ENCODE measurements around the gene ZNF649.

The ZNF649 gene

DNA sequence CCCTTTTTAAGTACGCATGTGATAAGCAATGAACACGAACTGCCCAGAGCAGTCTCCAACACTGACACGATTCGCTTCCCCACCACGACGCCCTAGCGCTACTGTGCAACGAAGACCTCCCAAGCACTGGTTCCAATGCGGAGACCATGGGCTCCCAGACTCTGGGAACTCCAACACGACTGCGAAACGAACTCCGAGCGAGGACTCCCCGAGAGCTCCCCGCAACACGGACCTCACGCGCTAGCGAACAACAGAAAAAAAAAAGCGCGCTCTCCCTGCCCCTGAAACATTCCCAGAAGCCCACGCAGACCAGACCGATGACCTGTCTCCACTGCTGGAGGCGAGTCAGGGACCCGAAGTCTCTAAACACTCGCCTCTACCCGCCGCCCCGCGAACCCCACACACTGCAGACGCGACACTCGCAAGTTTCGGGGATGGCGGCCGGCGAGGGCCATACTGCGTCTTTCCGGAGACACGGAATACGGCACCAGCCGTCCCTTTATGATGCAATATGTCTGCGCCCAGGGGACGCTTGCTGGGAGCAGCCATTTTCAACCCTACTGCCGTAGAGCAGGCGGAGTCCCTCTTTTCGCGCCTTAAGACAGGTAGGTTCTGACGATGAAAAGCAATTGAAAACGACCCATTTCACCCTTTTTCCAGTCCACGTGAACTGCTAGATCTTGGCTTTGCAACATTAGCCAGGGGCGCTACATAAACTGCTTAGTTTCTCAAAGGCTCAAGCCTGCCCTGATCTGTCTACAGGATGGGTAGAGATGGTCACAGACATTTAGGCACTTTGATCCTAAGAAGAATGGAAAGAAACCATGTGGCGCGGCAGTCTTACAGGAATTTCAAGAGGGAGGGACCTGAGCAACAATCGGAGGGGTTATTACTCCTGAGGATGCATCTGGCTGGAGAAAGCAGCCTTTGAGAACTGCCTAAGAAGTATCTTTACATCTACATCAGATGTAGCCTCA is 17.0 kb downstream of the ZNF649 start, which contains the start of gene ZNF577:
Gene ZNF577, minus strand, starts transcription at position 430 of the 977 bp plus-strand sequence. CDS start 7,569 bp downstream, outside the sequence.
- peak; percentile 76 for DNase-seq

DNA sequence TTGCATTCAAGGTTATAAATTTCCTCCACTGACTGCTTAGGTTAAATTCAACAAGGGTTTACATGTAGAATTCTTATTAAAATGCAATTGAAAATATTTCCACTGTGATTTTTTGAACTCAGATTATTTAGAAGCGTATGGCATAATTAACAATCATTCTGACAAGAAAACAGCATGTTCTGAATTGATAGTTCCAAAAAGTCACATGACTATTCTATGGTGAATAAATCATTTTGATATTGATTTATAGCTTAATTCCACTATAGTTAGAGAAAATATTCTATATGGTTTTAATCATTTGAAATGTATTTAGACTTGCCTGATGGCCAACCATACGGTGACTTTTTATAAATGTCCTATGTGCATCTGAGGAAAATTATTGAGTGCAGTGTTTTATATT is 20.1 kb downstream of the ZNF649 start:
- no peak for DNase-seq

DNA sequence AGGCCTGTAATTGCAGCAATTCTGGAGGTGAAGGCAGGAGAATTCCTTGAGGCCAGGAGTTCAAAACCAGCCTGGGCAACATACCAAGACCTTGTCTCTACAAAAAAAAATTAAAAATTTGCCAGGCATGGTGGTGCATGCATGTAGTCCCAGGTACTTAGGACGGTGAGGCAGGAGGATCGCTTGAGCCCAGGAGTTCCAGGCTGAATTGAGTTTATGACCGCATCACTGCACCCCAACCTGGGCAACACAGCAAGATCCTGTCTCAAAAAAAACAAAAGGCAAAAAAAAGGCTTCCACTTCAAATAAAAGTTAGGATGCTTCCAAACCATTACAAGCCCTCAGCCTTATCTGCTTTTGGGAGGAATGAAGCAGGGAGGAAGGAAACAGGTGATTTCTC is 22.3 kb downstream of the ZNF649 start:
- no peak for DNase-seq

DNA sequence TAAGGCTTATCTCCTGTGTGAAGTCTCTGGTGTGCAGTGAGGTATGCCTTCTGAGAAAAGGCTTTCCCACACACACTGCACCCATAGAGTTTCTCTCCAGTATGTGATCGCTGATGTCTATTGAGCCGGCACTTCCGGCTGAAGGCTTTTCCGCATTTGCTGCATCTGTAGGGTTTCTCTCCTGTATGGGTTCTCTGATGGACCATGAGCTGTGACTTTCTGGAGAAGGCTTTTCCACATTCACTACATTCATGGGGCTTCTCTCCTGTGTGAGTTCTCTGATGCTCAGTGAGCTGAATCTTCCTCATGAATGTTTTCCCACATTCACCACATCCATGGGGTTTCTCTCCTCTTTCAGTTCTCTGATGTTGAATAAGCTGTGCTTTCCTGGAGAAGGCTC is 31.7 kb downstream of the ZNF649 start:
- no peak for DNase-seq

DNA sequence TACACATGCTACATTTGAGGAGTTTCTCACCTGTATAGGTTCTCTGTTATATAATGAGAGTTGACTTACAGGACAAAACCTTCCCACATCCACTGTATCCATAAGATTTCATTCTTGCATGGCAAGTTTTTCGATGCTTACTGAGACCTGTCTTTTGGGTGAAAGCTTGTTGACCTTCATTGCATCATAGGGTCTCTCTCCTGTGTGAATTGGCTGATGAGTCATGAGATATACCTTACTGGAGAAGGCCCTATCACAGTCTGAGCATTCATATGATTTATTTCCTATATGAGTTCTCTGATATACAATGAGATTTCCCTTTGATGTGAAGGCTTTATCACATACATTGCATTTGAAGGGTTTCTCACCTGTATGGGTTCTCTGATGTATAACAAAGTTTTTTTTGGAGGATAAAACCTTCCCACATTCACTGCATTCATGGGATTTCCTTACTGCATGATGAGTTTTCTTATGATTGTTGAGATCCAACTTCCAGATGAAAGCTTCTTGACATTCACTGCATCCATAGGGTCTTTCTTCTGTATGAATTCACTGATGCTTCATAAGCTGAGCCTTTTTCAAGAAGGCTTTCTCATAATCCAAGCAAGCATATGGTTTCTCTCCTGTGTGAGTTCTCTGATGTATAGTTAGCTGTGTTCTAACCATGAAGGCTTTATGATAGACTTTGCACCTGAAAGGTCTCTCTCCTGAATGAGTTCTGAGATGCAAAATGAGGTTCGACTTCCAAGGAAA is 42.8 kb downstream of the ZNF649 start:
- no peak for DNase-seq

All from GDM1 (cell line).